GM23338 (cell line): Measurements from ENCODE around the gene USP48. TPM values are rescaled to one million over a fixed set of nuclear protein-coding genes. Genes with fewer than 3 reads are reported as not detected.

Source experiments
- ATAC-seq: fragments of 200-7000 bp; cut with Tn5 transposase; 3 replicates; pipeline ENCODE4 v1.9.1; 2020
- DNase-seq: peaks from one replicate; pipeline ENCODE4 v3.0.0-alpha.2; 2015; ENCODE audit warnings: low spot score
- H2AFZ ChIP-seq: fragments of 200-600 bp; sonication (generic); 2 replicates; pipeline ENCODE4 v1.8.0; 2016; ENCODE audit warnings: antibody characterized with exemption, mild to moderate bottlenecking, moderate library complexity
- H3F3A ChIP-seq: fragments of 200-600 bp; sonication (generic); replicated peaks from 2 replicates; pipeline ENCODE4 v1.8.0; 2017; ENCODE audit warnings: antibody characterized with exemption, mixed run types, low read depth
- H3K27ac ChIP-seq: fragments of 200-600 bp; sonication (generic); 2 replicates; pipeline ENCODE4 v1.6.1; 2016; ENCODE audit warnings: low read depth
- H3K27me3 ChIP-seq: fragments of 200-600 bp; sonication (generic); 2 replicates; pipeline ENCODE4 v1.8.0; 2016; ENCODE audit warnings: mild to moderate bottlenecking, mixed run types, moderate library complexity; ENCODE audit not compliant: insufficient read depth
- H3K36me3 ChIP-seq: fragments of 200-600 bp; sonication (generic); 2 replicates; pipeline ENCODE4 v1.8.0; 2016; ENCODE audit warnings: mild to moderate bottlenecking; ENCODE audit not compliant: insufficient read depth
- H3K4me1 ChIP-seq: fragments of 200-600 bp; sonication (generic); 2 replicates; pipeline ENCODE4 v1.8.0; 2016; ENCODE audit warnings: mild to moderate bottlenecking, moderate library complexity; ENCODE audit not compliant: insufficient read depth
- H3K4me2 ChIP-seq: fragments of 200-600 bp; sonication (generic); 2 replicates; pipeline ENCODE4 v1.7.1; 2017; ENCODE audit warnings: mixed run types
- H3K4me3 ChIP-seq: fragments of 200-600 bp; sonication (generic); 2 replicates; pipeline ENCODE4 v1.6.1; 2016; ENCODE audit warnings: mixed run types
- H3K79me2 ChIP-seq: fragments of 200-600 bp; sonication (generic); replicated peaks from 2 replicates; pipeline ENCODE4 v1.8.0; 2017; ENCODE audit warnings: mild to moderate bottlenecking; ENCODE audit not compliant: insufficient read depth
- H3K9me2 ChIP-seq: fragments of 200-600 bp; sonication (generic); 2 replicates; pipeline ENCODE4 v1.8.0; 2017; ENCODE audit not compliant: insufficient read depth
- H4K20me1 ChIP-seq: fragments of 200-600 bp; sonication (generic); replicated peaks from 2 replicates; pipeline ENCODE4 v1.8.0; 2017; ENCODE audit warnings: mild to moderate bottlenecking; ENCODE audit not compliant: insufficient read depth
- H3K27ac Mint-ChIP-seq: 2 replicates; pipeline ENCODE4 v1.8.0; 2020; ENCODE audit warnings: inconsistent platforms, mild to moderate bottlenecking, moderate library complexity, mixed read lengths
- H3K27me3 Mint-ChIP-seq: 3 replicates; pipeline ENCODE4 v1.8.0; 2022; ENCODE audit warnings: low read depth, mild to moderate bottlenecking, moderate library complexity, mixed read lengths, inconsistent platforms; ENCODE audit not compliant: insufficient read depth, poor library complexity
- H3K36me3 Mint-ChIP-seq: 3 replicates; pipeline ENCODE4 v1.8.0; 2021; ENCODE audit warnings: low read depth, mild to moderate bottlenecking, inconsistent platforms, moderate library complexity, mixed read lengths
- H3K4me1 Mint-ChIP-seq: 3 replicates; pipeline ENCODE4 v1.8.0; 2020; ENCODE audit warnings: mild to moderate bottlenecking, inconsistent platforms, mixed read lengths
- H3K4me3 Mint-ChIP-seq: 3 replicates; pipeline ENCODE4 v1.8.0; 2021; ENCODE audit warnings: moderate library complexity, mild to moderate bottlenecking, inconsistent platforms, mixed read lengths
- H3K9me3 Mint-ChIP-seq: 3 replicates; pipeline ENCODE4 v1.8.0; 2020; ENCODE audit warnings: moderate library complexity, mild to moderate bottlenecking, inconsistent platforms, mixed read lengths
- CREB1 ChIP-seq: fragments of 250-450 bp; sonication (Bioruptor Pico); IDR thresholded peaks from 2 replicates; pipeline ENCODE4 v1.5.0; 2020; ENCODE audit warnings: low read depth, mild to moderate bottlenecking, moderate library complexity
- CTCF ChIP-seq, 2 experiments: fragments of 200-600 bp in 1 of 2; sonication (generic) in 1 of 2; conservative IDR thresholded peaks; 2 replicates each; pipeline versions ENCODE4 v1.5.1 to v1.6.1; 2016 to 2017; ENCODE audit warnings: antibody characterized with exemption in 2 of 2, low read depth in 2 of 2, mild to moderate bottlenecking in 2 of 2, moderate library complexity in 1 of 2
- ETS1 ChIP-seq: IDR thresholded peaks from 2 replicates; pipeline ENCODE4 v1.6.1; 2016; ENCODE audit warnings: antibody characterized with exemption
- EZH2 ChIP-seq: fragments of 200-600 bp; sonication (generic); IDR thresholded peaks from one replicate; pipeline ENCODE4 v1.8.0; 2017; ENCODE audit warnings: antibody characterized with exemption, mild to moderate bottlenecking, low read depth; ENCODE audit not compliant: unreplicated experiment
- JUNB ChIP-seq: IDR thresholded peaks from one replicate; pipeline ENCODE4 v1.6.1; 2016; ENCODE audit warnings: antibody characterized with exemption; ENCODE audit not compliant: unreplicated experiment
- NANOG ChIP-seq: IDR thresholded peaks from 2 replicates; pipeline ENCODE4 v1.6.1; 2016; ENCODE audit warnings: antibody characterized with exemption, borderline replicate concordance
- REST ChIP-seq: IDR thresholded peaks from one replicate; pipeline ENCODE4 v1.6.1; 2018; ENCODE audit warnings: antibody characterized with exemption; ENCODE audit not compliant: unreplicated experiment
- STAT1 ChIP-seq: IDR thresholded peaks from one replicate; pipeline ENCODE4 v1.6.1; 2016; ENCODE audit warnings: antibody characterized with exemption; ENCODE audit not compliant: unreplicated experiment
- polyA plus RNA-seq: library from polyadenylated mRNA; unstranded; fragments of >200 nt; fragmentation: Nextera tagmentation; extraction: Ambion mirVana; gene quantifications from 2 replicates; pipeline ENCODE4 v1.2.1, GENCODE V29; 2016
- total RNA-seq: library from RNA; depleted of rRNA; stranded (reverse); fragments of >200 nt; shearing (Covaris generic); gene quantifications from 2 replicates; pipeline ENCODE4 v1.2.3, GENCODE V29; 2014

Gene USP48
- total and polyA plus RNA-seq, 2 experiments from 2014 or later = 85.9 to 151 TPM

- Histone ChIP-seq H2AFZ (no peak overlapping the region), H3K27ac (peak overlapping the region; percentile 45; the same call in 1 of the 2 replicates), H4K20me1 (peaks cover 4% of the 10 kb centered on the region; the same call in 1 of the 2 replicates), H3K4me3 (no peak overlapping the region), H3F3A (0 out of 2 replicates have a peak, but pooled peaks cover 8% of the 10 kb centered on the region), H3K36me3 (no peaks in the 10 kb centered on the region), H3K4me1 (peaks cover 30% of the 10 kb centered on the region), H3K9me2 (no peaks in the 10 kb centered on the region), H3K27me3 (peaks cover 18% of the 10 kb centered on the region), H3K79me2 (no peaks in the 10 kb centered on the region), H3K4me2 (no peak overlapping the region)
- Mint-ChIP-seq H3K27me3 (peaks cover 23% of the 10 kb centered on the region), H3K9me3 (no peaks in the 10 kb centered on the region), H3K36me3 (no peaks in the 10 kb centered on the region), H3K4me3 (no peak overlapping the region), H3K4me1 (peaks cover 31% of the 10 kb centered on the region), H3K27ac (0 out of 2 replicates have a peak overlapping the region, but pooled peaks have one; percentile 70)
- DNase-seq (no peak), ATAC-seq (no peak)
- TF ChIP-seq STAT1 (no peak), CTCF (conservative IDR thresholded peaks at IDR 0.05; ENCODE audit: low read depth in 2 of 2) (no peak), CREB1 (CRISPR knock-in tag) (no peak), EZH2 (no peak), REST (no peak), NANOG (no peak), ETS1 (no peak), JUNB (no peak)
Observed at GRCh38 chr1:21673277-21673780, 109.6 kb downstream of the USP48 start.
